NCI-H82 (cell line): ENCODE measurements around the gene GABPB1.
"Not testable (repeated sequence)": the region's sequence is repeated elsewhere in the genome, so short reads cannot be mapped to it uniquely, and the experiment has no call there.

Source experiments
- DNase-seq: peaks from one replicate; lab custom pipeline; 2025; lab: John Stamatoyannopoulos, UW

Gene GABPB1

GRCh38 chr15:50354838-50355618 is at the start of gene GABPB1:
Gene GABPB1 (minus strand): TSS chr15:50355198. CDS start chr15:50309798, 45,400 bp downstream.
- peak; percentile 93 for DNase-seq

- not testable (repeated sequence) for DNase-seq
Measured at GRCh38 chr15:50391561-50391960, 36.6 kb upstream of the GABPB1 start.

- no peak for DNase-seq
Measured at GRCh38 chr15:50390554-50391264, 35.7 kb upstream of the GABPB1 start.

GRCh38 chr15:50382408-50382807 is 27.4 kb upstream of the GABPB1 start:
- peak; percentile 52 for DNase-seq

GRCh38 chr15:50381438-50381837 is 26.4 kb upstream of the GABPB1 start:
- no peak for DNase-seq

GRCh38 chr15:50380089-50380488 is 25.1 kb upstream of the GABPB1 start:
- no peak for DNase-seq

GRCh38 chr15:50379413-50379812 is 24.4 kb upstream of the GABPB1 start:
- not testable (repeated sequence) for DNase-seq

- DNase-seq: no peak
Measured at GRCh38 chr15:50378776-50379175, 23.8 kb upstream of the GABPB1 start.

- no peak for DNase-seq
Measured at GRCh38 chr15:50377867-50378751, 23.1 kb upstream of the GABPB1 start.

- DNase-seq: not testable (repeated sequence)
Measured at GRCh38 chr15:50369564-50369963, 14.6 kb upstream of the GABPB1 start.

GRCh38 chr15:50365971-50366370 is 11.0 kb upstream of the GABPB1 start:
- DNase-seq: no peak

- DNase-seq: no peak
Measured at GRCh38 chr15:50365570-50365969, 10.6 kb upstream of the GABPB1 start.

- DNase-seq: no peak
Measured at GRCh38 chr15:50363612-50364011, 8.6 kb upstream of the GABPB1 start.

- no peak for DNase-seq
Measured at GRCh38 chr15:50361756-50362155, 6.8 kb upstream of the GABPB1 start.

GRCh38 chr15:50358845-50359244 is 3.8 kb upstream of the GABPB1 start:
- DNase-seq: peak; percentile 67

GRCh38 chr15:50355980-50356379 is 982 bp upstream of the GABPB1 start:
- DNase-seq: peak; percentile 47

GRCh38 chr15:50355619-50355905 is 564 bp upstream of the GABPB1 start:
- no peak for DNase-seq

GRCh38 chr15:50353975-50354837 is 792 bp downstream of the GABPB1 start:
- DNase-seq: peak; percentile 88

- DNase-seq: no peak
Measured at GRCh38 chr15:50353251-50353974, 1.6 kb downstream of the GABPB1 start.

- no peak for DNase-seq
Measured at GRCh38 chr15:50350621-50351020, 4.4 kb downstream of the GABPB1 start.

GRCh38 chr15:50345298-50345697 is 9.7 kb downstream of the GABPB1 start:
- no peak for DNase-seq
